ENCODE data around the gene RBM10.
A peak's percentile ranks its signal among the peaks of the same experiment; 100 is the strongest.
"Not testable (repeated sequence)": the region's sequence is repeated elsewhere in the genome, so short reads cannot be mapped to it uniquely, and the experiment has no call there.

RBM10 gene

GRCh38 chrX:47129157-47129898 is 15.7 kb upstream of the RBM10 start:
- TF ChIP-seq, protein P1, sequence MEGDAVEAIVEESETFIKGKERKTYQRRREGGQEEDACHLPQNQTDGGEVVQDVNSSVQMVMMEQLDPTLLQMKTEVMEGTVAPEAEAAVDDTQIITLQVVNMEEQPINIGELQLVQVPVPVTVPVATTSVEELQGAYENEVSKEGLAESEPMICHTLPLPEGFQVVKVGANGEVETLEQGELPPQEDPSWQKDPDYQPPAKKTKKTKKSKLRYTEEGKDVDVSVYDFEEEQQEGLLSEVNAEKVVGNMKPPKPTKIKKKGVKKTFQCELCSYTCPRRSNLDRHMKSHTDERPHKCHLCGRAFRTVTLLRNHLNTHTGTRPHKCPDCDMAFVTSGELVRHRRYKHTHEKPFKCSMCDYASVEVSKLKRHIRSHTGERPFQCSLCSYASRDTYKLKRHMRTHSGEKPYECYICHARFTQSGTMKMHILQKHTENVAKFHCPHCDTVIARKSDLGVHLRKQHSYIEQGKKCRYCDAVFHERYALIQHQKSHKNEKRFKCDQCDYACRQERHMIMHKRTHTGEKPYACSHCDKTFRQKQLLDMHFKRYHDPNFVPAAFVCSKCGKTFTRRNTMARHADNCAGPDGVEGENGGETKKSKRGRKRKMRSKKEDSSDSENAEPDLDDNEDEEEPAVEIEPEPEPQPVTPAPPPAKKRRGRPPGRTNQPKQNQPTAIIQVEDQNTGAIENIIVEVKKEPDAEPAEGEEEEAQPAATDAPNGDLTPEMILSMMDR (IDR thresholded peaks at IDR 0.05; ENCODE audit: low read depth, low read length, poor library complexity, severe bottlenecking), result no peak
- TF ChIP-seq EZH2phosphoT487 (IDR thresholded peaks at IDR 0.05; ENCODE audit: borderline replicate concordance, low read length), result no peak
- Histone ChIP-seq H3K4me1 (ENCODE audit: control insufficient read depth, low read length) (0 out of 2 replicates have a peak, but pooled peaks cover 3% of the 10 kb centered on the region), H3K4me2 (ENCODE audit: low read length) (peak overlapping the region; percentile 49), H3K79me2 (ENCODE audit: control insufficient read depth, low read length) (no peaks in the 10 kb centered on the region), H3K4me3 (ENCODE audit: low read length) (peak overlapping the region; percentile 91), H3K36me3 (ENCODE audit: control insufficient read depth, low read length) (no peaks in the 10 kb centered on the region), H4K20me1 (ENCODE audit: control insufficient read depth, insufficient read depth, low read depth, low read length) (no peaks in the 10 kb centered on the region), H3K27me3 (ENCODE audit: control insufficient read depth, low read length) (no peaks in the 10 kb centered on the region), H3K9me2 (replicated peaks; ENCODE audit: control insufficient read depth, low read length) (no peaks in the 10 kb centered on the region), H3K27ac (ENCODE audit: low read depth, low read length) (peak overlapping the region; percentile 49; the same call in 1 of the 2 replicates), H3F3A (ENCODE audit: control insufficient read depth, insufficient read depth) (no peaks in the 10 kb centered on the region), H3K9me3 (ENCODE audit: control insufficient read depth, insufficient read depth, low read length) (no peaks in the 10 kb centered on the region)

- Histone ChIP-seq H3K4me2 (ENCODE audit: low read length) (peak overlapping the region; percentile 49), H3K79me2 (ENCODE audit: control insufficient read depth, low read length) (no peaks in the 10 kb centered on the region), H3K9me2 (replicated peaks; ENCODE audit: control insufficient read depth, low read length) (no peaks in the 10 kb centered on the region), H4K20me1 (ENCODE audit: control insufficient read depth, insufficient read depth, low read depth, low read length) (no peaks in the 10 kb centered on the region), H3K9me3 (ENCODE audit: control insufficient read depth, insufficient read depth, low read length) (no peaks in the 10 kb centered on the region), H3K36me3 (ENCODE audit: control insufficient read depth, low read length) (no peaks in the 10 kb centered on the region), H3K4me1 (ENCODE audit: control insufficient read depth, low read length) (0 out of 2 replicates have a peak, but pooled peaks cover 3% of the 10 kb centered on the region), H3F3A (ENCODE audit: control insufficient read depth, insufficient read depth) (no peaks in the 10 kb centered on the region), H3K27me3 (ENCODE audit: control insufficient read depth, low read length) (no peaks in the 10 kb centered on the region), H3K4me3 (ENCODE audit: low read length) (peak overlapping the region; percentile 91), H3K27ac (ENCODE audit: low read depth, low read length) (no peak overlapping the region)
- TF ChIP-seq, protein P1 (IDR thresholded peaks at IDR 0.05; ENCODE audit: low read depth, low read length, poor library complexity, severe bottlenecking), result no peak
- no peak for TF ChIP-seq EZH2phosphoT487 (IDR thresholded peaks at IDR 0.05; ENCODE audit: borderline replicate concordance, low read length)
Measured at GRCh38 chrX:47129899-47130358, 15.1 kb upstream of the RBM10 start.

- no peaks in the 10 kb centered on the region for H4K20me1 ChIP-seq (ENCODE audit: control insufficient read depth, insufficient read depth, low read depth, low read length)
- no peak overlapping the region for H3K27ac ChIP-seq (ENCODE audit: low read depth, low read length)
- H3K4me2 ChIP-seq (ENCODE audit: low read length), result no peak overlapping the region
- no peaks in the 10 kb centered on the region for H3K27me3 ChIP-seq (ENCODE audit: control insufficient read depth, low read length)
- 0 out of 2 replicates have a peak, but pooled peaks cover under 1% of the 10 kb centered on the region for H3K4me1 ChIP-seq (ENCODE audit: control insufficient read depth, low read length)
- H3F3A ChIP-seq (ENCODE audit: control insufficient read depth, insufficient read depth), result no peaks in the 10 kb centered on the region
- TF ChIP-seq, protein P1 (IDR thresholded peaks at IDR 0.05; ENCODE audit: low read depth, low read length, poor library complexity, severe bottlenecking), result no peak
- no peak for TF ChIP-seq EZH2phosphoT487 (IDR thresholded peaks at IDR 0.05; ENCODE audit: borderline replicate concordance, low read length)
- H3K9me2 ChIP-seq (replicated peaks; ENCODE audit: control insufficient read depth, low read length), result no peaks in the 10 kb centered on the region
- H3K9me3 ChIP-seq (ENCODE audit: control insufficient read depth, insufficient read depth, low read length), result no peaks in the 10 kb centered on the region
- no peaks in the 10 kb centered on the region for H3K36me3 ChIP-seq (ENCODE audit: control insufficient read depth, low read length)
- no peak overlapping the region for H3K4me3 ChIP-seq (ENCODE audit: low read length)
- H3K79me2 ChIP-seq (ENCODE audit: control insufficient read depth, low read length), result no peaks in the 10 kb centered on the region
Measured at GRCh38 chrX:47133493-47133892, 11.5 kb upstream of the RBM10 start.

DNA sequence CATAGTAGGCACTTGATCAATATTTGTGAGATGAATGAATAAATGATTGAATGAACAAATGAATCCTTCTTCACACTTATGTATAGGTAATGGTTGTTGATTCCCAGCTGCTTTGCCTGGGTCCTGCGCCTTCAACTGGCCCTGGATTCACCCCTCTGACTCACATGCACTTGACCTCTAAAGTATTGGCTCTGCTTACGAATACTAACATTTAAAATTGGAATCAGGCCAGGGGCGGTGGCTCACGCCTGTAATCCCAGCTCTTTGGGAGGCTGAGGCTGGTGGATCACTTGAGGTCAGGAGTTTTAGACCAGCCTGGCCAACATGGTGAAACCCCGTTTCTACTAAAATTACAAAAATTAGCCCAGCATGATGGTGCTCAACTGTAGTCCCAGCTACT is 9.4 kb upstream of the RBM10 start:
- H3K9me2 ChIP-seq (replicated peaks; ENCODE audit: control insufficient read depth, low read length); H3K4me1 ChIP-seq (ENCODE audit: control insufficient read depth, low read length); H3K27ac ChIP-seq (ENCODE audit: low read depth, low read length); H3K27me3 ChIP-seq (ENCODE audit: control insufficient read depth, low read length); H3K36me3 ChIP-seq (ENCODE audit: control insufficient read depth, low read length); H3K4me2 ChIP-seq (ENCODE audit: low read length); H3K4me3 ChIP-seq (ENCODE audit: low read length); H3K79me2 ChIP-seq (ENCODE audit: control insufficient read depth, low read length); H3K9me3 ChIP-seq (ENCODE audit: control insufficient read depth, insufficient read depth, low read length); H4K20me1 ChIP-seq (ENCODE audit: control insufficient read depth, insufficient read depth, low read depth, low read length); H3F3A ChIP-seq (ENCODE audit: control insufficient read depth, insufficient read depth): not testable (repeated sequence)
